HEK293T (cell line): Measurements from ENCODE around the gene S100A12.

Experiments
- FOXM1 ChIP-seq: fragments of 450-650 bp; IDR thresholded peaks from 2 replicates; pipeline ENCODE4 v1.6.1; 2017; ENCODE audit warnings: mild to moderate bottlenecking, borderline replicate concordance
- HDGF ChIP-seq: fragments of 450-650 bp; IDR thresholded peaks from 2 replicates; pipeline ENCODE4 v1.6.1; 2017; ENCODE audit warnings: antibody characterized with exemption, borderline replicate concordance

DNA sequence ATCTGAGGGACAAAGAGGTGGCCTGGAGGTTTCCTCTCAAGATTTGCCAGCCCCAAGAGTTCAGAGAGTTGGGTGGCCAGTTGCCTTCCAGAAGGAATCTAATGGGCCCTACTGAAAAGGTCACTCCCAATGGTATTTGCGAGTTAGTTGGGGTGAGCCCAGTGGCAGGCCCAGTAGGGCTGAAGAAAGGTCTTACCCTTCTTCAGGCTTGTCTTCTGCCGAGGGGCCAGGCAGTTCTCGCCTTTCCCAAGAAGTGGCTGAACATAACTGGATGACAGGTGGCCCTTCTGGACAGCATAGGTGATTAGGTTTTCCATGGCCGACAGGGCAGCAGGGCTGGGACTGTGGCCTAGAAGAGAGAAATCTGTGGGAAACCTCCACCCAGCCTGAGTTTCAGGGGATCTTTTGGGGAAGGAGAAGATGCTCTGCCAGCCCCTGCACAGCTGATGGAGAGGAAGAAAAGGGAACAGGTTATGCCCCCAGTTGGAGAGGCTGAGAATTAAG is 33.9 kb downstream of the S100A12 start:
- TF ChIP-seq FOXM1 (no peak), HDGF (no peak)
